ENCODE results near the gene B9D1.

DNA sequence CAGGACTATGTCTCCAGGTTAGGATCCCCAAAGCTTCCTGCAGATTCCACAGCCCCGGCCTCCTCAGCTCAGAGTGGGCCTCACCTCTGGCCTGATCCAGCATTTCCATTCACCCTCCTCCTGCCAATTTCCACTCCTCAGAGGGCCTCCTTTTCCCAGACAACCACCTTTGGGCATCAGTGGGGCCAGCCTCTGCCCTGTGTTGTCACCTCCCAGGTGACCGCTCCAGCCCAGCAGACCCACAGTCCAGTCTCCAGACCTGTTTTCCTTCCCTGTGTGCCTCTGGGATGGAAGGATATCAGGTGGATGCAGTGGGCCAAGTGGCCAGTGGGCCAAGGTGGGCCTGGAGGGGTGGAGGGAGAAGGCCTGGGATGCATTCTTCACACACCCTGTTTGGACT is 32.7 kb downstream of the B9D1 start:
- TF ChIP-seq, protein P1, sequence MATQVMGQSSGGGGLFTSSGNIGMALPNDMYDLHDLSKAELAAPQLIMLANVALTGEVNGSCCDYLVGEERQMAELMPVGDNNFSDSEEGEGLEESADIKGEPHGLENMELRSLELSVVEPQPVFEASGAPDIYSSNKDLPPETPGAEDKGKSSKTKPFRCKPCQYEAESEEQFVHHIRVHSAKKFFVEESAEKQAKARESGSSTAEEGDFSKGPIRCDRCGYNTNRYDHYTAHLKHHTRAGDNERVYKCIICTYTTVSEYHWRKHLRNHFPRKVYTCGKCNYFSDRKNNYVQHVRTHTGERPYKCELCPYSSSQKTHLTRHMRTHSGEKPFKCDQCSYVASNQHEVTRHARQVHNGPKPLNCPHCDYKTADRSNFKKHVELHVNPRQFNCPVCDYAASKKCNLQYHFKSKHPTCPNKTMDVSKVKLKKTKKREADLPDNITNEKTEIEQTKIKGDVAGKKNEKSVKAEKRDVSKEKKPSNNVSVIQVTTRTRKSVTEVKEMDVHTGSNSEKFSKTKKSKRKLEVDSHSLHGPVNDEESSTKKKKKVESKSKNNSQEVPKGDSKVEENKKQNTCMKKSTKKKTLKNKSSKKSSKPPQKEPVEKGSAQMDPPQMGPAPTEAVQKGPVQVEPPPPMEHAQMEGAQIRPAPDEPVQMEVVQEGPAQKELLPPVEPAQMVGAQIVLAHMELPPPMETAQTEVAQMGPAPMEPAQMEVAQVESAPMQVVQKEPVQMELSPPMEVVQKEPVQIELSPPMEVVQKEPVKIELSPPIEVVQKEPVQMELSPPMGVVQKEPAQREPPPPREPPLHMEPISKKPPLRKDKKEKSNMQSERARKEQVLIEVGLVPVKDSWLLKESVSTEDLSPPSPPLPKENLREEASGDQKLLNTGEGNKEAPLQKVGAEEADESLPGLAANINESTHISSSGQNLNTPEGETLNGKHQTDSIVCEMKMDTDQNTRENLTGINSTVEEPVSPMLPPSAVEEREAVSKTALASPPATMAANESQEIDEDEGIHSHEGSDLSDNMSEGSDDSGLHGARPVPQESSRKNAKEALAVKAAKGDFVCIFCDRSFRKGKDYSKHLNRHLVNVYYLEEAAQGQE (IDR thresholded peaks at IDR 0.05; ENCODE audit: borderline replicate concordance): no peak
- TF ChIP-seq, protein P1 (CRISPR knock-in tag; IDR thresholded peaks at IDR 0.05; ENCODE audit: low read depth): no peak
- TF ChIP-seq, protein P2, sequence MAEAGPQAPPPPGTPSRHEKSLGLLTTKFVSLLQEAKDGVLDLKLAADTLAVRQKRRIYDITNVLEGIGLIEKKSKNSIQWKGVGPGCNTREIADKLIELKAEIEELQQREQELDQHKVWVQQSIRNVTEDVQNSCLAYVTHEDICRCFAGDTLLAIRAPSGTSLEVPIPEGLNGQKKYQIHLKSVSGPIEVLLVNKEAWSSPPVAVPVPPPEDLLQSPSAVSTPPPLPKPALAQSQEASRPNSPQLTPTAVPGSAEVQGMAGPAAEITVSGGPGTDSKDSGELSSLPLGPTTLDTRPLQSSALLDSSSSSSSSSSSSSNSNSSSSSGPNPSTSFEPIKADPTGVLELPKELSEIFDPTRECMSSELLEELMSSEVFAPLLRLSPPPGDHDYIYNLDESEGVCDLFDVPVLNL (CRISPR knock-in tag; IDR thresholded peaks at IDR 0.05; ENCODE audit: low read depth): no peak
- no peak for TF ChIP-seq HEY1 (CRISPR knock-in tag; IDR thresholded peaks at IDR 0.05; ENCODE audit: borderline replicate concordance)
- TF ChIP-seq, protein P3, sequence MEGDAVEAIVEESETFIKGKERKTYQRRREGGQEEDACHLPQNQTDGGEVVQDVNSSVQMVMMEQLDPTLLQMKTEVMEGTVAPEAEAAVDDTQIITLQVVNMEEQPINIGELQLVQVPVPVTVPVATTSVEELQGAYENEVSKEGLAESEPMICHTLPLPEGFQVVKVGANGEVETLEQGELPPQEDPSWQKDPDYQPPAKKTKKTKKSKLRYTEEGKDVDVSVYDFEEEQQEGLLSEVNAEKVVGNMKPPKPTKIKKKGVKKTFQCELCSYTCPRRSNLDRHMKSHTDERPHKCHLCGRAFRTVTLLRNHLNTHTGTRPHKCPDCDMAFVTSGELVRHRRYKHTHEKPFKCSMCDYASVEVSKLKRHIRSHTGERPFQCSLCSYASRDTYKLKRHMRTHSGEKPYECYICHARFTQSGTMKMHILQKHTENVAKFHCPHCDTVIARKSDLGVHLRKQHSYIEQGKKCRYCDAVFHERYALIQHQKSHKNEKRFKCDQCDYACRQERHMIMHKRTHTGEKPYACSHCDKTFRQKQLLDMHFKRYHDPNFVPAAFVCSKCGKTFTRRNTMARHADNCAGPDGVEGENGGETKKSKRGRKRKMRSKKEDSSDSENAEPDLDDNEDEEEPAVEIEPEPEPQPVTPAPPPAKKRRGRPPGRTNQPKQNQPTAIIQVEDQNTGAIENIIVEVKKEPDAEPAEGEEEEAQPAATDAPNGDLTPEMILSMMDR (IDR thresholded peaks at IDR 0.05 in 2 of 3, conservative IDR thresholded peaks at IDR 0.05 in 1 of 3; ENCODE audit: insufficient read depth in 2 of 3, low read depth in 1 of 3, low read length in 3 of 3): no peak
- TF ChIP-seq, protein P4, sequence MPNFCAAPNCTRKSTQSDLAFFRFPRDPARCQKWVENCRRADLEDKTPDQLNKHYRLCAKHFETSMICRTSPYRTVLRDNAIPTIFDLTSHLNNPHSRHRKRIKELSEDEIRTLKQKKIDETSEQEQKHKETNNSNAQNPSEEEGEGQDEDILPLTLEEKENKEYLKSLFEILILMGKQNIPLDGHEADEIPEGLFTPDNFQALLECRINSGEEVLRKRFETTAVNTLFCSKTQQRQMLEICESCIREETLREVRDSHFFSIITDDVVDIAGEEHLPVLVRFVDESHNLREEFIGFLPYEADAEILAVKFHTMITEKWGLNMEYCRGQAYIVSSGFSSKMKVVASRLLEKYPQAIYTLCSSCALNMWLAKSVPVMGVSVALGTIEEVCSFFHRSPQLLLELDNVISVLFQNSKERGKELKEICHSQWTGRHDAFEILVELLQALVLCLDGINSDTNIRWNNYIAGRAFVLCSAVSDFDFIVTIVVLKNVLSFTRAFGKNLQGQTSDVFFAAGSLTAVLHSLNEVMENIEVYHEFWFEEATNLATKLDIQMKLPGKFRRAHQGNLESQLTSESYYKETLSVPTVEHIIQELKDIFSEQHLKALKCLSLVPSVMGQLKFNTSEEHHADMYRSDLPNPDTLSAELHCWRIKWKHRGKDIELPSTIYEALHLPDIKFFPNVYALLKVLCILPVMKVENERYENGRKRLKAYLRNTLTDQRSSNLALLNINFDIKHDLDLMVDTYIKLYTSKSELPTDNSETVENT (CRISPR knock-in tag; IDR thresholded peaks at IDR 0.05): no peak
- TF ChIP-seq, protein P5, sequence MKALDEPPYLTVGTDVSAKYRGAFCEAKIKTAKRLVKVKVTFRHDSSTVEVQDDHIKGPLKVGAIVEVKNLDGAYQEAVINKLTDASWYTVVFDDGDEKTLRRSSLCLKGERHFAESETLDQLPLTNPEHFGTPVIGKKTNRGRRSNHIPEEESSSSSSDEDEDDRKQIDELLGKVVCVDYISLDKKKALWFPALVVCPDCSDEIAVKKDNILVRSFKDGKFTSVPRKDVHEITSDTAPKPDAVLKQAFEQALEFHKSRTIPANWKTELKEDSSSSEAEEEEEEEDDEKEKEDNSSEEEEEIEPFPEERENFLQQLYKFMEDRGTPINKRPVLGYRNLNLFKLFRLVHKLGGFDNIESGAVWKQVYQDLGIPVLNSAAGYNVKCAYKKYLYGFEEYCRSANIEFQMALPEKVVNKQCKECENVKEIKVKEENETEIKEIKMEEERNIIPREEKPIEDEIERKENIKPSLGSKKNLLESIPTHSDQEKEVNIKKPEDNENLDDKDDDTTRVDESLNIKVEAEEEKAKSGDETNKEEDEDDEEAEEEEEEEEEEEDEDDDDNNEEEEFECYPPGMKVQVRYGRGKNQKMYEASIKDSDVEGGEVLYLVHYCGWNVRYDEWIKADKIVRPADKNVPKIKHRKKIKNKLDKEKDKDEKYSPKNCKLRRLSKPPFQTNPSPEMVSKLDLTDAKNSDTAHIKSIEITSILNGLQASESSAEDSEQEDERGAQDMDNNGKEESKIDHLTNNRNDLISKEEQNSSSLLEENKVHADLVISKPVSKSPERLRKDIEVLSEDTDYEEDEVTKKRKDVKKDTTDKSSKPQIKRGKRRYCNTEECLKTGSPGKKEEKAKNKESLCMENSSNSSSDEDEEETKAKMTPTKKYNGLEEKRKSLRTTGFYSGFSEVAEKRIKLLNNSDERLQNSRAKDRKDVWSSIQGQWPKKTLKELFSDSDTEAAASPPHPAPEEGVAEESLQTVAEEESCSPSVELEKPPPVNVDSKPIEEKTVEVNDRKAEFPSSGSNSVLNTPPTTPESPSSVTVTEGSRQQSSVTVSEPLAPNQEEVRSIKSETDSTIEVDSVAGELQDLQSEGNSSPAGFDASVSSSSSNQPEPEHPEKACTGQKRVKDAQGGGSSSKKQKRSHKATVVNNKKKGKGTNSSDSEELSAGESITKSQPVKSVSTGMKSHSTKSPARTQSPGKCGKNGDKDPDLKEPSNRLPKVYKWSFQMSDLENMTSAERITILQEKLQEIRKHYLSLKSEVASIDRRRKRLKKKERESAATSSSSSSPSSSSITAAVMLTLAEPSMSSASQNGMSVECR (CRISPR knock-in tag; IDR thresholded peaks at IDR 0.05): no peak

Measured in K562 (cell line).